ENCODE data around the gene GPSM1. TPM values are rescaled to one million over a fixed set of nuclear protein-coding genes. Genes with fewer than 3 reads are reported as not detected.

The GPSM1 gene
- total and polyA plus RNA-seq, 9 of the 15 experiments (the other 6 are each of a cell fraction or from before 2014, with no cell fraction given) = 0.04 to 14.2 (median 3.1) TPM

GRCh38 chr9:136358888-136359287, 31.5 kb downstream of the GPSM1 start:
- CTCF ChIA-PET (ENCODE audit: low intra/inter-chr PET ratio) = no interaction called here
- Histone ChIP-seq H3K9ac (ENCODE audit: insufficient read depth in 1 of 2, low read depth in 2 of 2, low read length in 2 of 2) (no peak overlapping the region; a peak in 1 of 4 replicates), H3K4me2 (ENCODE audit: insufficient read depth, low read length) (no peak overlapping the region), H3K36me3 (ENCODE audit: control insufficient read depth, insufficient read depth, low read length) (peaks cover 6% of the 10 kb centered on the region; the same call in 1 of the 3 replicates), H4K20me1 (replicated peaks; ENCODE audit: control insufficient read depth, insufficient read depth, low read length) (no peaks in the 10 kb centered on the region), H3K4me3 (no peak overlapping the region), H3K27ac (ENCODE audit: extremely low read depth, low read depth, low read length) (no peak overlapping the region), H3K27me3 (ENCODE audit: control insufficient read depth in 2 of 2, insufficient read depth in 2 of 2, low read length in 2 of 2) (no peaks in the 10 kb centered on the region), H3K79me2 (ENCODE audit: control insufficient read depth, insufficient read depth, low read length) (no peaks in the 10 kb centered on the region; the same call in 2 of the 3 replicates), H2AFZ (ENCODE audit: low read depth, low read length) (no peak overlapping the region), H3K9me1 (ENCODE audit: control insufficient read depth, insufficient read depth, low read length) (no peaks in the 10 kb centered on the region), H3K4me1 (replicated peaks in 1 of 2; ENCODE audit: control insufficient read depth in 2 of 2, insufficient read depth in 2 of 2, low read length in 2 of 2) (peaks cover 7 to 93% of the 10 kb centered on the region in 2 experiments), H3K9me3 (replicated peaks; ENCODE audit: control insufficient read depth, insufficient read depth, low read depth, low read length) (no peaks in the 10 kb centered on the region)
- in situ Hi-C loops (cut with MboI) = no loop called here
- TF ChIP-seq, protein P1, sequence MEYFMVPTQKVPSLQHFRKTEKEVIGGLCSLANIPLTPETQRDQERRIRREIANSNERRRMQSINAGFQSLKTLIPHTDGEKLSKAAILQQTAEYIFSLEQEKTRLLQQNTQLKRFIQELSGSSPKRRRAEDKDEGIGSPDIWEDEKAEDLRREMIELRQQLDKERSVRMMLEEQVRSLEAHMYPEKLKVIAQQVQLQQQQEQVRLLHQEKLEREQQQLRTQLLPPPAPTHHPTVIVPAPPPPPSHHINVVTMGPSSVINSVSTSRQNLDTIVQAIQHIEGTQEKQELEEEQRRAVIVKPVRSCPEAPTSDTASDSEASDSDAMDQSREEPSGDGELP (CRISPR knock-in tag; IDR thresholded peaks at IDR 0.05; ENCODE audit: borderline replicate concordance) = 0 out of 2 replicates have a peak, but pooled peaks have one; percentile 21
- TF ChIP-seq ESRRA (IDR thresholded peaks at IDR 0.05; ENCODE audit: borderline replicate concordance, low read depth) (no peak), FOXA3 (CRISPR knock-in tag; conservative IDR thresholded peaks at IDR 0.05 in 1 of 2, IDR thresholded peaks at IDR 0.05 in 1 of 2) (no peak), FOXP4 (CRISPR knock-in tag; IDR thresholded peaks at IDR 0.05; ENCODE audit: borderline replicate concordance) (no peak), ZNF518B (CRISPR knock-in tag; IDR thresholded peaks at IDR 0.05) (no peak), BHLHE40 (IDR thresholded peaks at IDR 0.05; ENCODE audit: low read length) (no peak), ZNF79 (CRISPR knock-in tag; IDR thresholded peaks at IDR 0.05; ENCODE audit: low read depth) (no peak), TGIF2 (CRISPR knock-in tag; IDR thresholded peaks at IDR 0.05) (no peak)
- 36% methylated on average over 2 of the region's 2 CpGs for WGBS (ENCODE audit: insufficient coverage, low coverage, missing lambda C conversion rate)
- intact Hi-C loops (cut with micrococcal nuclease) = no loop called here
- no TSS peak for BruUV-seq (replicated peaks)
- POLR2A ChIA-PET = interaction anchor here (1.8 kb wide), 1 partner anchor 9 kb away, joined by 4 read pairs; no protein-coding TSS in a partner anchor
- no peak for FAIRE-seq
- ATAC-seq = no peak
- no peak for DNase-seq (ENCODE audit: extremely low read depth in 1 of 4, low spot score in 3 of 4)

All from K562 (cell line).